Breast epithelium (tissue), 4 donors: ENCODE data around the gene PTPN7. TPM values are rescaled to one million over a fixed set of nuclear protein-coding genes. Genes with fewer than 3 reads are reported as not detected.

ENCODE experiments used
- DNase-seq, 2 donors: peaks; one replicate each; pipeline ENCODE4 v3.0.0-alpha.2; 2019; ENCODE audit warnings: low spot score in 2 of 2
- H3K27ac ChIP-seq, 2 donors: fragments of 200-600 bp; sonication (generic) in 1 of 2; one replicate each; pipeline ENCODE4 v1.5.1; 2016 to 2019; ENCODE audit warnings: mild to moderate bottlenecking in 1 of 2
- H3K27me3 ChIP-seq, 2 donors: fragments of 200-600 bp; sonication (generic) in 1 of 2; one replicate each; pipeline versions ENCODE4 v1.5.1 to v1.6.0; 2017 to 2019; ENCODE audit warnings: control low read depth in 1 of 2, mild to moderate bottlenecking in 1 of 2
- H3K36me3 ChIP-seq: fragments of 200-600 bp; one replicate; pipeline ENCODE4 v1.5.1; 2019
- H3K4me1 ChIP-seq, 2 donors: fragments of 200-600 bp; sonication (generic); one replicate each; pipeline ENCODE4 v1.5.1; 2016 to 2019; ENCODE audit warnings: control low read depth in 1 of 2
- H3K4me3 ChIP-seq, 3 donors: fragments of 200-600 bp; sonication (generic); 1 replicate in 2 of 3; 2 replicates in 1 of 3; pipeline ENCODE4 v1.5.1; 2016 to 2019; ENCODE audit warnings: mild to moderate bottlenecking in 3 of 3, moderate library complexity in 2 of 3
- H3K9me3 ChIP-seq, 2 donors: fragments of 200-600 bp; sonication (generic) in 1 of 2; one replicate each; pipeline ENCODE4 v1.5.1; 2016 to 2019; ENCODE audit warnings: control low read depth in 1 of 2
- POLR2A ChIP-seq: fragments of 450-650 bp; IDR thresholded peaks from one replicate; pipeline ENCODE4 v1.6.1; 2016; ENCODE audit warnings: antibody characterized with exemption, mild to moderate bottlenecking, moderate library complexity
- POLR2AphosphoS5 ChIP-seq, 3 donors: sonication (generic); formaldehyde crosslinking; IDR thresholded peaks; one replicate each; pipeline ENCODE4 v1.6.1; 2017; ENCODE audit warnings: antibody characterized with exemption in 3 of 3
- intact Hi-C: fragments of 100-400 bp; cut with DNase I; formaldehyde crosslinking; loops from one replicate; pipeline ENCODE4 v1.15.1; 2023; ENCODE audit warnings: low total_unique reads
- total RNA-seq, 3 donors: library from RNA; depleted of rRNA; stranded (reverse); fragments of >200 nt; gene quantifications; one replicate each; pipeline ENCODE4 v1.1.0, GENCODE V29; 2016
- TF ChIP-seq, protein P1 (sequence below), 3 donors: fragments of 450-650 bp; IDR thresholded peaks; one replicate each; pipeline ENCODE4 v1.5.1; 2016 to 2017; ENCODE audit warnings: antibody characterized with exemption in 3 of 3, mild to moderate bottlenecking in 3 of 3, moderate library complexity in 3 of 3

Gene PTPN7
- total RNA-seq, 3 donors from 2014 or later = 1.4 to 4.2 (median 2.9) TPM

DNA sequence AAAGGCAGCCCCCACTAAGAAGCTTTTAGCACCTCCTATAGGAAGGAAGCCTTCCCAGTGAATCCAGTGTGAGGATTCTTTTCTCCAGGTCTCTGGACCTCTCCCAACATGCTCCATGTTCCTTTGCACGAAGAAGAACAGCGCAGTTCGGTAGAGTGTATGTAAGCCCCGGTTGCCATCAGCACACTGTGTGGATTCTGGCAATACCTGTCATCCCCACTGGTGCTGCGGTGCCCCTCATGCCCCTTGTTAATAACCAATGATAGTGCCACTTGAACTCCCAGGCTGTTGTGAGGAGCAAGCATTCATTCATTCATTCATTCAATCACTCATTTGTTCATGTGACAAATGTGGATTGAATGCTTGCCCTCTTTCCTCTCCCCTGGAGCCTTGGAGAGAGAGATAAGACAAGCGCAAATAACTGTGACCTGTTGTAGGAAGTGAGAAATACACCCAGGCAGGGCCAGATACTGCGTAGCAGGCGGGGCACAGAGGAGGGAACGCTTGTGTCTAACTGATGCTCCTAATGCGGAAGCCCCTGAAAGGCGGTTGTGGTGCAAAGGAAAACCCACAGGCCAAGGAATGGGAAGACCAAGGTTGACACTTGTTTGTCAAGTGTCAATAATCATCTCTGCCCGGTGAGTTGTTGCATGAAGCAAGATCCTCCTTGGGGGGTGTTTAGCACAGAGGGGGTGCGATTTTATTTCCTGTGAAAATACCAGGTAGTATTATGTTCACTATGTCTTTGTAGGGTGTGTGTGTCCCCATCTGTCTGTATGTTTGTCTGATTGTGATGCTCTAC, 43.0 kb upstream of the PTPN7 start:
- Histone ChIP-seq H3K4me3 (no peak overlapping the region), H3K36me3 (no peaks in the 10 kb centered on the region), H3K27me3 (no peaks in the 10 kb centered on the region), H3K4me1 (peaks cover 0 to 7% of the 10 kb centered on the region in 2 donors), H3K27ac (no peak overlapping the region), H3K9me3 (no peaks in the 10 kb centered on the region)
- intact Hi-C loops = no loop called here
- DNase-seq = no peak
- TF ChIP-seq, protein P1, sequence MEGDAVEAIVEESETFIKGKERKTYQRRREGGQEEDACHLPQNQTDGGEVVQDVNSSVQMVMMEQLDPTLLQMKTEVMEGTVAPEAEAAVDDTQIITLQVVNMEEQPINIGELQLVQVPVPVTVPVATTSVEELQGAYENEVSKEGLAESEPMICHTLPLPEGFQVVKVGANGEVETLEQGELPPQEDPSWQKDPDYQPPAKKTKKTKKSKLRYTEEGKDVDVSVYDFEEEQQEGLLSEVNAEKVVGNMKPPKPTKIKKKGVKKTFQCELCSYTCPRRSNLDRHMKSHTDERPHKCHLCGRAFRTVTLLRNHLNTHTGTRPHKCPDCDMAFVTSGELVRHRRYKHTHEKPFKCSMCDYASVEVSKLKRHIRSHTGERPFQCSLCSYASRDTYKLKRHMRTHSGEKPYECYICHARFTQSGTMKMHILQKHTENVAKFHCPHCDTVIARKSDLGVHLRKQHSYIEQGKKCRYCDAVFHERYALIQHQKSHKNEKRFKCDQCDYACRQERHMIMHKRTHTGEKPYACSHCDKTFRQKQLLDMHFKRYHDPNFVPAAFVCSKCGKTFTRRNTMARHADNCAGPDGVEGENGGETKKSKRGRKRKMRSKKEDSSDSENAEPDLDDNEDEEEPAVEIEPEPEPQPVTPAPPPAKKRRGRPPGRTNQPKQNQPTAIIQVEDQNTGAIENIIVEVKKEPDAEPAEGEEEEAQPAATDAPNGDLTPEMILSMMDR (IDR thresholded peaks at IDR 0.05) = no peak
- TF ChIP-seq POLR2AphosphoS5 (IDR thresholded peaks at IDR 0.05) (no peak), POLR2A (no peak)

DNA sequence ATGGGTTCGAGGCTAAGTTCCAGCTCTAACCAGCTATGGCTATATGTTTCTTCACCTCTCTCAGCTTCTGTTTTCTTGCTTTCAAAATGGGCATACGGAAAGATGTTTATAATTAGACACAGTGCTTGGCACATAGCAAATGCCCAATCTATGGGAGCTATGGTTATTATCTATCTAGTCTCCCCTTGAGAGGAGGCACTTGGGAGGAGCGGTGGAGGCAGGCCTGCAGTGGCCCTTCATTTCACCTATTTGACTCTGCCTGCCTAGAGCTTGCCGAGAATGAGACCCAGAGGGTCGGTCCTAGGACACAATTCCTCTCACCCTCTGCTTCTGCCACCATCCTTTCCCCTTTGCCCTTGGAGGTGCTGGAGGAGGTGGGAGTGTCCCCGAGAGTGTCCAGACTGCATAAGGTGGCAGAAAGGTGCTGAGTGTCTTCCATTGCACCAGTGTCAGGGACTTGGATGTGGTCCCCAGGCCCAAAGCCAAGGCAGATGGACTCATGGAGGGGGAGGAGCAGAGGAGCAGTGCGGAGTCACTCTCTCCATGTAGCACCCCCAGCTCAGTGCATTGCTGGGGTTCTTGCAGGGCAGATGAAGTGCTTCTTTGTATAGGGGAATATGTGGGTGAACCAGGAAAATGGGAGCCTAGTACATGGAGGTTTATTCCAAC, 42.2 kb upstream of the PTPN7 start:
- no peak overlapping the region for H3K27ac ChIP-seq
- intact Hi-C loops = no loop called here

DNA sequence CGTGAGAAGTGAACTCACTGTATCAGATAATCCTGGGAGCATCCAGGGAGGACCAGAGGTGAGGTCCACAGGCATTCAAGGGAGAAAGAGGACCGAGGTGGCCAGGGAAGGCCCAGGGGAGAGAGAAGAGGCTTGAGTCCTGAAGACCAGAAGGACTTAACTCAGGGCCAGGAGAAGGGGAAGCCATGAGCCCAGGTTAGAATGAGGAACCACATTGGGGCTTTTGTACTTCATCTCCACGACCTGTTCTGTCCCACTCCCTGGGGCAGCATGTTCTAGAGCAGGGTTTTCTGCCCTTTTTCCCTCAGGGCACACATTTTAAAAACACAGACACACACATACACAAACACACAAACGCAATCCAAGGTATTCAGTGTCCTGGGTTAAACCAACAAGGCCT, 41.6 kb upstream of the PTPN7 start:
- no peak overlapping the region for H3K4me3 ChIP-seq
- no peaks in the 10 kb centered on the region for H3K36me3 ChIP-seq
- H3K27ac ChIP-seq = no peak overlapping the region
- peaks cover 0 to 7% of the 10 kb centered on the region in 2 donors for H3K4me1 ChIP-seq
- intact Hi-C loops = no loop called here
- TF ChIP-seq, protein P1 (IDR thresholded peaks at IDR 0.05) = no peak
- TF ChIP-seq POLR2A = no peak
- no peak for TF ChIP-seq POLR2AphosphoS5 (IDR thresholded peaks at IDR 0.05)
- DNase-seq = no peak
- H3K9me3 ChIP-seq = no peaks in the 10 kb centered on the region
- H3K27me3 ChIP-seq = no peaks in the 10 kb centered on the region

More for the DNA sequence above, 42.2 kb upstream of the PTPN7 start:
- DNase-seq = no peak
- H3K4me1 ChIP-seq = peaks cover 0 to 7% of the 10 kb centered on the region in 2 donors
- TF ChIP-seq POLR2AphosphoS5 (IDR thresholded peaks at IDR 0.05) (no peak), POLR2A (no peak)
- TF ChIP-seq, protein P1 (IDR thresholded peaks at IDR 0.05) = no peak
- H3K4me3 ChIP-seq = no peak overlapping the region
- H3K36me3 ChIP-seq = no peaks in the 10 kb centered on the region
- no peaks in the 10 kb centered on the region for H3K27me3 ChIP-seq
- H3K9me3 ChIP-seq = no peaks in the 10 kb centered on the region

DNA sequence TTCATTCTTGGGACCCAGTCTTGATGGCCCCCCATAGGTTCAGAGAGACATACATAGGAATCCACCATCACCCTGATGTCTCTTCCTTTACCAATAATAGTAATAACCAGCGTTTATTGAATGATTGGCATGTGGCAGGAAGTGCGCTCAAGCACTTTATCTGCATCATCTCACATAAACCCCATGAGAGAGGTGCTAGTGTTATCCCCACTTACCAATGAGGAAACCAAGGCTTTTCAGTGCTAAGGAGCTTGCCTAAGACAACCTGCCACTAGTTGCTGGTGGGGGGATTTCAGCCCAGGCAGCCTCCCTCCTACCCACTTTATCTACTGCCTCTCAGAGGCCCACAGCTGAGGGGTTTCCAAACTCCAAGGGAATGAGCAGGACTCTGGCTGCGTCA, 40.9 kb upstream of the PTPN7 start:
- Histone ChIP-seq H3K4me1 (peaks cover 0 to 7% of the 10 kb centered on the region in 2 donors), H3K27me3 (no peaks in the 10 kb centered on the region), H3K4me3 (no peak overlapping the region), H3K36me3 (no peaks in the 10 kb centered on the region), H3K27ac (peak overlapping the region; percentile 66 to 77), H3K9me3 (no peaks in the 10 kb centered on the region)
- intact Hi-C loops = no loop called here
- no peak for DNase-seq
- TF ChIP-seq, protein P1 (IDR thresholded peaks at IDR 0.05) = no peak
- TF ChIP-seq POLR2A (no peak), POLR2AphosphoS5 (IDR thresholded peaks at IDR 0.05) (no peak)

DNA sequence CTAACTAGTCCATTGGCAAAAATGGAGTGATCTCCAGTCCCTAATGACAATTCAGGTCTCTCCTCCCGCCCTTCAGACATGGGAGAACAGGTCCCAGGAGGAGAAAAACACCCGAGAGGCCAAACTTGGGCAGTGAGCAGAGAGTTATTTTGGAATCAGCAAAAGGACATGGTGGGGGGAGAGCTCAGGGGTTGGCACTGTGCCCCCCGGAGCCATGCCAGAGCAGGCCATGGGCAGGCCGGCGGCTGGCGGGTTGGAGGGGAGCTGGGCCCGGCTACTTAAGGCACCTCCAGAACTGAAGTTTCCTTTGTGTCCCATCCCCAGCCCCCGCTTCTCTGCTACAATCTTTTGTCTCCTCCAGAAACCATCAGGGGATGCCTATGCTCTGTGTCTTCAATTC, 40.3 kb upstream of the PTPN7 start:
- intact Hi-C loops = no loop called here
- TF ChIP-seq, protein P1 (IDR thresholded peaks at IDR 0.05) = no peak
- TF ChIP-seq POLR2A (no peak), POLR2AphosphoS5 (IDR thresholded peaks at IDR 0.05) (no peak)
- DNase-seq = peak in 1 of 2 donors; percentile 63
- H3K9me3 ChIP-seq = no peaks in the 10 kb centered on the region
- H3K27me3 ChIP-seq = no peaks in the 10 kb centered on the region
- H3K4me1 ChIP-seq = peaks cover 0 to 7% of the 10 kb centered on the region in 2 donors
- H3K36me3 ChIP-seq = no peaks in the 10 kb centered on the region
- no peak overlapping the region for H3K4me3 ChIP-seq
- H3K27ac ChIP-seq = peak overlapping the region; percentile 66 to 77
